Stimulated activated memory B cell treated with anti-CD40 and anti-IgM and Interleukin-4, amounts not matched to agents 10 μg/mL and 1 μg/mL and 100 μg/mL, for 72 hours (primary cell): ENCODE results near the gene C15orf39.
"Not testable (repeated sequence)": the region's sequence is repeated elsewhere in the genome, so short reads cannot be mapped to it uniquely, and the experiment has no call there.

ENCODE experiments used
- ATAC-seq: fragments of 150-1000 bp; cut with Tn5 transposase; 2 replicates; pipeline ENCODE4 v1.10.0; 2021
- H3K27ac Mint-ChIP-seq: one replicate; pipeline ENCODE4 v1.8.0; 2022; ENCODE audit warnings: mild to moderate bottlenecking, mixed read lengths
- H3K27me3 Mint-ChIP-seq: one replicate; pipeline ENCODE4 v1.8.0; 2022; ENCODE audit warnings: mixed read lengths
- H3K36me3 Mint-ChIP-seq: one replicate; pipeline ENCODE4 v1.8.0; 2022; ENCODE audit warnings: mixed read lengths
- H3K4me1 Mint-ChIP-seq: one replicate; pipeline ENCODE4 v1.8.0; 2022; ENCODE audit warnings: mixed read lengths
- H3K4me3 Mint-ChIP-seq: one replicate; pipeline ENCODE4 v1.8.0; 2022; ENCODE audit warnings: mild to moderate bottlenecking, moderate library complexity, mixed read lengths
- H3K9me3 Mint-ChIP-seq: one replicate; pipeline ENCODE4 v1.8.0; 2022; ENCODE audit warnings: mixed read lengths

C15orf39 gene

DNA sequence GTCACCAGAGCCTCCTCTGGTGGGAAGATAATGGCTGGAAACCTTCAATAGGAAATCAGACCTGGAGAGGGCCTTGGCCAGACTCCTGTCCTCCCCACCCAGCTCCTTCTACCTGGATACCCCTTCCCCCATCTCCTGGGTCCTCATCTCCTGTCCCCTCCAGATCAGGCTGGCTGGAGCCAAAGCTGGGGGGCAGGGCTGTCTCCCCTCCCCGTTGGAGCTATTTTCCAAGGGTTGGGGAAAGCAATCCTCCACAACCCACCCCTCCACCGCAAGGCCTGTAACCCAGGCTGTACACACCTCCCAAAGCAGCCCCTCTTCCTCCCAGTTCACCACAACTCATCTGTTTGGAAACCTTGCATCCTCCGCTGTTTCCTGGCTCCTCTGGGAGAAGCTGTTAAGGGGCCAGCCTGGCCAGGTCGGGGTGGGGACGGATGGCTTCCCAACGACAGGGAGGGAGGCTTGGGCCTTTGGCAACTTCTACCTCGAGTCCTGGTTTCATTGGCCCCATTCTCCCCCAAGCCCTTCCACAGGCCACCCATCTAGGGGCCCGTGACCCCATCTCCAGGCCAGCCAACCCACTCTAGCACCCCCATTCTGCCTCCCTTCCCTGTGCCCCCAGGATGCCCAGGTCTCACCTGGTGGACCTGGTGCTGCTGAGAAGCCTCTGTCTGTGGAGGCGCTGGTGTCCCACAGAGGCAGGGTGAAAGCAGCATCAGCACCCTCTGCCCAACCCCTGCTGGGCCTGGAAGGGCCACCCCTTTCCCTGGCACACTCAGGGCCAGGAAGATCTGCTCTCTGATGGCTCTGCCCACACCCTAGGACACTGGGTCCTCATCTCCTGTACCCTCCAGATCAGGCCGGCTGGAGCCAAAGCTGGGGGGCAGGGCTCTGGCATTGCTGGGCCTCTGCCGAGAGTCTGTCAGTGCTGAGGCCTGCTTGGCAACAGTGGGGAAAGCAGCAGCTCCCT is 34.4 kb downstream of the C15orf39 start:
- H3K27ac Mint-ChIP-seq, result no peak overlapping the region
- H3K4me3 Mint-ChIP-seq, result no peak overlapping the region
- peaks cover 74% of the 10 kb centered on the region for H3K27me3 Mint-ChIP-seq
- H3K36me3 Mint-ChIP-seq, result no peaks in the 10 kb centered on the region
- H3K4me1 Mint-ChIP-seq, result no peaks in the 10 kb centered on the region
- ATAC-seq, result no peak
- no peaks in the 10 kb centered on the region for H3K9me3 Mint-ChIP-seq

GRCh38 chr15:75237316-75237982 is 35.8 kb downstream of the C15orf39 start:
- H3K36me3 Mint-ChIP-seq, result no peaks in the 10 kb centered on the region
- no peak for ATAC-seq
- H3K27me3 Mint-ChIP-seq, result peaks cover 70% of the 10 kb centered on the region
- H3K9me3 Mint-ChIP-seq, result no peaks in the 10 kb centered on the region
- H3K27ac Mint-ChIP-seq, result no peak overlapping the region
- H3K4me1 Mint-ChIP-seq, result no peaks in the 10 kb centered on the region
- H3K4me3 Mint-ChIP-seq, result no peak overlapping the region

- Mint-ChIP-seq H3K4me1 (no peaks in the 10 kb centered on the region), H3K9me3 (no peaks in the 10 kb centered on the region), H3K4me3 (no peak overlapping the region), H3K27ac (no peak overlapping the region), H3K27me3 (peaks cover 64% of the 10 kb centered on the region), H3K36me3 (no peaks in the 10 kb centered on the region)
- ATAC-seq, result no peak
Observed at GRCh38 chr15:75238150-75238549, 36.5 kb downstream of the C15orf39 start.

DNA sequence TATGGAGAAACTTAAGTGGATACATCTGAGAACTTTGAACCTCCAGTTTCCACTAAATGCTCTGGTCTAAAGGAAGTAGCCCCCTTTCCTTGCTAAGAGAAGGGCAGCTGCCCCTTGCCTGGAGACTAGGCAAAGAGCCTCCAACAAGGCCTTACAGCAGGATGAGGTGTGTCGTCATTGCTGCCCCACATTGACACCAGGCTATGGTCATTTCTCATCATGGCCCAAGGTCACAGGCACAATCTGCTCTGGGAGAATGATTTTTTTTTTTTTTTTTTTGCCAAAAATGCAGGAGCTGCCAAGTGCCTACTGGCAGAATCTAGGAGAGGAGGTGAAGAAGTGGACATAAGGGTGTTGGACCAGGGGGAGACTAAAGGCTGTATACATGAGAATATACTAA is 44.1 kb downstream of the C15orf39 start:
- H3K4me3 Mint-ChIP-seq, H3K9me3 Mint-ChIP-seq, H3K27ac Mint-ChIP-seq, ATAC-seq, H3K4me1 Mint-ChIP-seq, H3K36me3 Mint-ChIP-seq: not testable (repeated sequence)
- peaks cover 44% of the 10 kb centered on the region for H3K27me3 Mint-ChIP-seq

DNA sequence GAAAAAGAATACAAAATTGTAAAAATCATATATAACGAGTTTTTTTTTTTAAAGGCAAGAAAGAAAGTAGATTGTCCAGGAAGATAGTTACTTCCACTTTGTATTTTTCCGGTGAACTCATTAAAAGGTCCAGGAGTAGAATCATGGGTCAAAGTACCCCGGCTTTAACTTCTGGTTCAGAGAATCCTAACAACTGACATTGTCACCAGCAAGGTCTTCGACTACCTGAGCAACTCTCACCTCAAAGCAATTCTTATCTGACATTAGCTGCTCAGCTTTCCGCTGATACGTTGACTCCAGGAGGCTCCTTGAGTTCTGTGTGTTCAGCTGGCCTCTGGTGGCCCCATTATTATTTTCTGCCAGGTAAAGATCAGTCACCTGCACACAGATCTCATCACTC is 47.3 kb downstream of the C15orf39 start:
- ATAC-seq, H3K36me3 Mint-ChIP-seq, H3K27ac Mint-ChIP-seq, H3K9me3 Mint-ChIP-seq, H3K4me3 Mint-ChIP-seq, H3K4me1 Mint-ChIP-seq: not testable (repeated sequence)
- peaks cover 50% of the 10 kb centered on the region for H3K27me3 Mint-ChIP-seq

- Mint-ChIP-seq H3K36me3 (no peaks in the 10 kb centered on the region), H3K4me3 (no peak overlapping the region), H3K4me1 (no peaks in the 10 kb centered on the region), H3K27me3 (peaks cover 49% of the 10 kb centered on the region), H3K27ac (no peak overlapping the region), H3K9me3 (no peaks in the 10 kb centered on the region)
- ATAC-seq, result no peak
Observed at GRCh38 chr15:75249726-75250125, 48.0 kb downstream of the C15orf39 start.

DNA sequence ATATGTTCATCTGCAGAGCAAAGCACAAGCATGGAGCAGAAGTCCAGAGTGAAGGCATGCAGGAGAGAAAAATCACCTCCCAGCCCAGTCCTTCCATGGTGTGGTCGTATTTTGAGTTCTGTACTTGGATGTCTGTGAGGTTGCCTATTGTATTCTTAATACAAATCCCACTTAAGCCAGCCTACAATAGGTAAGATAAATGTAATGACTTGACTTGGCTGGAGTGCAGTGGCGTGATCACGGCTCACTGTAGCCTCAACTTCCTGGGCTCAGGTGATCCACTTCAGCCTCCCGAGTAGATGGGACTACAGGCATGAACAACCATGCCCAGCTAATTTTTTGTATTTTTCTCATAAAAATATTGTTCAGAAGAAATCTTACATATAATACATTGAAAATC is 49.7 kb downstream of the C15orf39 start:
- H3K36me3 Mint-ChIP-seq, H3K27ac Mint-ChIP-seq, H3K4me1 Mint-ChIP-seq, ATAC-seq, H3K9me3 Mint-ChIP-seq, H3K4me3 Mint-ChIP-seq: not testable (repeated sequence)
- peaks cover 33% of the 10 kb centered on the region for H3K27me3 Mint-ChIP-seq

DNA sequence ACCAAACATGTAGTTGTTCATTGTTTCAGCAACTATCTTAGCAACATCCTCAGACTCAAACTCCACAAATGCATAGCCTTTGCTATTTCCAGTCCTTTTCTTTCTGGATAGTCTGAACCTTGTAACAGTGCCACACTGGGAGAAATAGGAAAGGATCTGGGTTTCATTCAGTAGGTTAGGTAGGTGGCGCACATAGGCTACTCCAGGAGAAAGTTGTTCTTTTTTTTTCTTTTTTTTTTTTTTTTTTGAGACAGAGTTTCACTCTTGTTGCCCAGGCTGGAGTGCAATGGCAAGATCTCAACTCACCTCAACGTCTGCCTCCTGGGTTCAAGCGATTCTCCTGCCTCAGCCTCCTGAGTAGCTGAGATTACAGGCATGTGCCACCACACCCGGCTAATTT is 50.6 kb downstream of the C15orf39 start:
- H3K9me3 Mint-ChIP-seq, H3K36me3 Mint-ChIP-seq, H3K27ac Mint-ChIP-seq, H3K4me3 Mint-ChIP-seq, H3K4me1 Mint-ChIP-seq, ATAC-seq: not testable (repeated sequence)
- peaks cover 32% of the 10 kb centered on the region for H3K27me3 Mint-ChIP-seq

DNA sequence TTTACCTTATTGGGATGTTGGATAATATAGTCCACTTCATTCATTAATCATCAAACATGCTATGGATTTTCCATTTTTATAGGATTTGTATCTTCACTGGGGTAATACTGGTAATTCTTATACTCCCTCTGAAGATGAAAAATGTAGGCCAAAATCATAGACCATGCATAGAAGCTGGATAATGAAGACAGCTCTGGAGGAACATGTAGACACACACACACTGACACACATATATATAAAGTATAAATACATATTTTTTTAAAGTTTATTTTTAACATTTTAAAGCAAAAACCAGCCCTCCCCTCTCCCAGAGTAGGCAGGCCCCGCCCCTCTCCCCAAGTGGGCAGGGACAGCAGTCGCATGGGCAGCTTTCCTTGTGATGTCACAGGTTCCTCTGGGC is 56.4 kb downstream of the C15orf39 start, which contains the start of gene GOLGA6C:
Gene GOLGA6C (plus strand): TSS at position 301 of the 400 bp plus-strand sequence. CDS start 265 bp downstream, outside the sequence.
- not testable (repeated sequence) for H3K4me1 Mint-ChIP-seq, H3K9me3 Mint-ChIP-seq, H3K27ac Mint-ChIP-seq, H3K4me3 Mint-ChIP-seq, H3K27me3 Mint-ChIP-seq, ATAC-seq, H3K36me3 Mint-ChIP-seq

DNA sequence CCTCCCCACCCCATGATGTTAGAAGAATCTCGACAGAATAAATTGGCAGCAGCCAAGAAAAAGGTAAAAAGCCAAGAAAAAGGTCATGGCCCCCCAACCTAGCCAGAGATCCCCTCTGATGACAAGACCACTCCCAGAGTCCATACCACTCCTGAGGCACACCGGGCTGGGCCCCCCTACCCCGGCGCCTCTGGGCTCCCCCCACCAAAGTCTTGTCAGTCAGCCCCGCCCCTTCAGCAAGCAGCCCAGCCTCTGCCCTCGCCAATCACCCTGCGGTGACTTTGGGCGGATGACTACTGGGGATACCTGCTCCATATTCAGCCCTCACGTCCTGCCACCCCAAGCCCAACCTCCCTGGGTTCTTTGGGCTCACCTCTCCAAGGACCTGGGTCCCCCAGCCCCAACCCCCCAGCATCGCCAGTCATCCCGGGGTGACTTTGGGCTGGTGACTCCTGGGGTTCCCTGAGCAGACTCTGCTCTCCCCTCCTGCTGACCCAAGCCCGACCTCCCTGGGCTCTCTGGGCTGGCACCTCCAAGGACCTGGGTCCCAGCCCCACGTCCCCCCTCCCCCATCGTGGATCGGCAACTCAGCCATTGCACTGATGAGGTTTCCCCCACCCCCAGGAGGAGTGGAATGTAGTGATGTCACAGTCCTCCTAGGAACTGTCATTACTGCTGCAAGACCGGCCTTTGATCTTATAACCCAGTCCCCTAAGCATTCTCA is 57.1 kb downstream of the C15orf39 start:
- H3K9me3 Mint-ChIP-seq, H3K4me1 Mint-ChIP-seq, H3K36me3 Mint-ChIP-seq, ATAC-seq, H3K4me3 Mint-ChIP-seq, H3K27ac Mint-ChIP-seq, H3K27me3 Mint-ChIP-seq: not testable (repeated sequence)

- H3K27ac Mint-ChIP-seq, H3K4me3 Mint-ChIP-seq, ATAC-seq, H3K27me3 Mint-ChIP-seq, H3K4me1 Mint-ChIP-seq, H3K36me3 Mint-ChIP-seq, H3K9me3 Mint-ChIP-seq: not testable (repeated sequence)
Observed at GRCh38 chr15:75259873-75260272, 58.2 kb downstream of the C15orf39 start.
